ENCODE data around the gene NKIRAS1.
A peak's percentile ranks its signal among the peaks of the same experiment; 100 is the strongest.

NKIRAS1 gene

DNA sequence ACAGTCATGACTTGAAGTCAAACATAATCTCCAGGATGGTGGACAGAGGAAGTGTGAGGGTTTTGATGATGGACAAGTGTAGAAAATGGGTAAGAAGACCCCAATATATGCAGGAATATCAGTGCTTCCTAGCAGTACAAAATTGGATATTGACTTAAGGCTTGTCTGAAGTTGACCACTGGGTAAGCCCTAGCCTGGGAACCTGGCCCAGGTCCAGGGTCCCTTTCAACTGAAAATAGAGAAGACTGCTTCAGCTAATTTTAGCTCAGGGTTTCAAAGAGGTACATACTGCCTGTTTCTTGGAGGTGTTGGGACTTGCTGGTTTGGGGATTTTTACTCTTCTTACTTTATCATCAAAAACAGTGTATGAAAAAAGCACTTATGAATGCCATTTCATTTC, 33.0 kb upstream of the NKIRAS1 start:
- no peak overlapping the region for H3K4me3 ChIP-seq (ENCODE audit: low read depth, low read length)
- TF ChIP-seq, protein P1, sequence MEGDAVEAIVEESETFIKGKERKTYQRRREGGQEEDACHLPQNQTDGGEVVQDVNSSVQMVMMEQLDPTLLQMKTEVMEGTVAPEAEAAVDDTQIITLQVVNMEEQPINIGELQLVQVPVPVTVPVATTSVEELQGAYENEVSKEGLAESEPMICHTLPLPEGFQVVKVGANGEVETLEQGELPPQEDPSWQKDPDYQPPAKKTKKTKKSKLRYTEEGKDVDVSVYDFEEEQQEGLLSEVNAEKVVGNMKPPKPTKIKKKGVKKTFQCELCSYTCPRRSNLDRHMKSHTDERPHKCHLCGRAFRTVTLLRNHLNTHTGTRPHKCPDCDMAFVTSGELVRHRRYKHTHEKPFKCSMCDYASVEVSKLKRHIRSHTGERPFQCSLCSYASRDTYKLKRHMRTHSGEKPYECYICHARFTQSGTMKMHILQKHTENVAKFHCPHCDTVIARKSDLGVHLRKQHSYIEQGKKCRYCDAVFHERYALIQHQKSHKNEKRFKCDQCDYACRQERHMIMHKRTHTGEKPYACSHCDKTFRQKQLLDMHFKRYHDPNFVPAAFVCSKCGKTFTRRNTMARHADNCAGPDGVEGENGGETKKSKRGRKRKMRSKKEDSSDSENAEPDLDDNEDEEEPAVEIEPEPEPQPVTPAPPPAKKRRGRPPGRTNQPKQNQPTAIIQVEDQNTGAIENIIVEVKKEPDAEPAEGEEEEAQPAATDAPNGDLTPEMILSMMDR (IDR thresholded peaks at IDR 0.05; ENCODE audit: low read depth, low read length) = no peak
- in situ Hi-C loops (cut with HindIII; ENCODE audit: low sequenced_read_pairs) = no loop called here
- DNase-seq (ENCODE audit: low read depth, low spot score) = peak; percentile 27

DNA sequence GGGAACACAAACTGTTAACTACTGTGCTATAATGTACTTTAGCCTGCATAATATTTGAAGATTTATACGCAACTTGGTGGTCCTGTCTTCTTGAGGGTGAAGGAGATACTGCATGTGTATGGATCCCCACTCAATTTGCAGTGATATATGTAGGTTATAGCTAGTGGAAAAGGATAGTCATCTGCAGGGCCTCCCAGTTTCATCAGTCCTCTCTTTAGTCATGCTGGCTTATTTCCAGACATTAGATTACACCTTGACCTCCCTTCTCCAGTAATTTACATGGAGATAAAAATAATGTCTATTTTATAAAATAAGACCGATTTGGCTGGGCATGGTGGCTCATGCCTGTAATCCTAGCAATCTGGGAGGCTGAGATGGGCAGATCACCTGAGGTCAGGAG, 32.0 kb upstream of the NKIRAS1 start:
- TF ChIP-seq, protein P1 (IDR thresholded peaks at IDR 0.05; ENCODE audit: low read depth, low read length) = no peak
- no peak overlapping the region for H3K4me3 ChIP-seq (ENCODE audit: low read depth, low read length)
- no peak for DNase-seq (ENCODE audit: low read depth, low spot score)
- in situ Hi-C loops (cut with HindIII; ENCODE audit: low sequenced_read_pairs) = no loop called here

- TF ChIP-seq, protein P1 (IDR thresholded peaks at IDR 0.05; ENCODE audit: low read depth, low read length) = no peak
- DNase-seq (ENCODE audit: low read depth, low spot score) = peak; percentile 98
- H3K4me3 ChIP-seq (ENCODE audit: low read depth, low read length) = peak overlapping the region; percentile 58
- in situ Hi-C loops (cut with HindIII; ENCODE audit: low sequenced_read_pairs) = no loop called here
These were observed 29.3 kb upstream of the NKIRAS1 start for GRCh38 chr3:23945913-23946687.

GRCh38 chr3:23945663-23945912, 28.8 kb upstream of the NKIRAS1 start:
- no peak for DNase-seq (ENCODE audit: low read depth, low spot score)
- TF ChIP-seq, protein P1 (IDR thresholded peaks at IDR 0.05; ENCODE audit: low read depth, low read length) = no peak
- in situ Hi-C loops (cut with HindIII; ENCODE audit: low sequenced_read_pairs) = no loop called here
- H3K4me3 ChIP-seq (ENCODE audit: low read depth, low read length) = peak overlapping the region; percentile 72

- DNase-seq (ENCODE audit: low read depth, low spot score) = peak; percentile 78
- in situ Hi-C loops (cut with HindIII; ENCODE audit: low sequenced_read_pairs) = no loop called here
- TF ChIP-seq, protein P1 (IDR thresholded peaks at IDR 0.05; ENCODE audit: low read depth, low read length) = no peak
- H3K4me3 ChIP-seq (ENCODE audit: low read depth, low read length) = peak within 1 kb of the TSS; percentile 72
These were observed 28.3 kb upstream of the NKIRAS1 start, which contains the start of gene NR1D2 for GRCh38 chr3:23944861-23945662. TSS of gene NR1D2 (plus strand) at chr3:23945286. CDS start at chr3:23945579, 293 bp downstream.

GRCh38 chr3:23944007-23944783, 27.4 kb upstream of the NKIRAS1 start:
- DNase-seq (ENCODE audit: low read depth, low spot score) = no peak
- TF ChIP-seq, protein P1 (IDR thresholded peaks at IDR 0.05; ENCODE audit: low read depth, low read length) = no peak
- peak overlapping the region; percentile 72 for H3K4me3 ChIP-seq (ENCODE audit: low read depth, low read length)
- in situ Hi-C loops (cut with HindIII; ENCODE audit: low sequenced_read_pairs) = no loop called here

All from astrocyte of the spinal cord (primary cell).